ENCODE results near the gene SLC9A5. TPM values are rescaled to one million over a fixed set of nuclear protein-coding genes. Genes with fewer than 3 reads are reported as not detected.
A peak's percentile ranks its signal among the peaks of the same experiment; 100 is the strongest.

SLC9A5 gene
- total RNA-seq, 2 donors from 2014 or later, result 3.5 to 15.7 TPM

GRCh38 chr16:67252609-67253497, 4.1 kb downstream of the SLC9A5 start:
- Mint-ChIP-seq H3K4me1 (peaks cover 14% of the 10 kb centered on the region), H3K9me3 (no peaks in the 10 kb centered on the region), H3K36me3 (ENCODE audit: low read depth) (peaks cover under 1% of the 10 kb centered on the region), H3K4me3 (no peak overlapping the region), H3K27me3 (peaks cover 5% of the 10 kb centered on the region), H3K27ac (no peak overlapping the region)
- ATAC-seq (replicated peaks), result no peak

GRCh38 chr16:67254801-67255552, 6.2 kb downstream of the SLC9A5 start:
- Mint-ChIP-seq H3K4me3 (no peak overlapping the region), H3K27ac (no peak overlapping the region), H3K4me1 (peaks cover 1% of the 10 kb centered on the region), H3K36me3 (ENCODE audit: low read depth) (no peaks in the 10 kb centered on the region), H3K9me3 (no peaks in the 10 kb centered on the region), H3K27me3 (peaks cover 4% of the 10 kb centered on the region)
- no peak for ATAC-seq (replicated peaks)

- H3K36me3 Mint-ChIP-seq (ENCODE audit: low read depth), result no peaks in the 10 kb centered on the region
- H3K4me3 Mint-ChIP-seq, result no peak overlapping the region
- no peak for ATAC-seq (replicated peaks)
- H3K27ac Mint-ChIP-seq, result no peak overlapping the region
- H3K27me3 Mint-ChIP-seq, result peaks cover 4% of the 10 kb centered on the region
- H3K4me1 Mint-ChIP-seq, result no peaks in the 10 kb centered on the region
- H3K9me3 Mint-ChIP-seq, result no peaks in the 10 kb centered on the region
These were observed 6.9 kb downstream of the SLC9A5 start for GRCh38 chr16:67255553-67256221.

GRCh38 chr16:67256701-67257230, 8.0 kb downstream of the SLC9A5 start:
- Mint-ChIP-seq H3K9me3 (no peaks in the 10 kb centered on the region), H3K27me3 (peaks cover 4% of the 10 kb centered on the region), H3K36me3 (ENCODE audit: low read depth) (no peaks in the 10 kb centered on the region), H3K4me3 (no peak overlapping the region), H3K4me1 (no peaks in the 10 kb centered on the region), H3K27ac (no peak overlapping the region)
- ATAC-seq (replicated peaks), result no peak

GRCh38 chr16:67257486-67258160, 8.8 kb downstream of the SLC9A5 start:
- H3K9me3 Mint-ChIP-seq, result no peaks in the 10 kb centered on the region
- no peak overlapping the region for H3K4me3 Mint-ChIP-seq
- H3K27me3 Mint-ChIP-seq, result peaks cover 5% of the 10 kb centered on the region
- H3K27ac Mint-ChIP-seq, result no peak overlapping the region
- H3K36me3 Mint-ChIP-seq (ENCODE audit: low read depth), result no peaks in the 10 kb centered on the region
- no peak for ATAC-seq (replicated peaks)
- H3K4me1 Mint-ChIP-seq, result no peaks in the 10 kb centered on the region

- Mint-ChIP-seq H3K36me3 (ENCODE audit: low read depth) (no peaks in the 10 kb centered on the region), H3K9me3 (no peaks in the 10 kb centered on the region), H3K4me1 (no peaks in the 10 kb centered on the region), H3K27me3 (peaks cover 11% of the 10 kb centered on the region), H3K27ac (no peak overlapping the region), H3K4me3 (no peak overlapping the region)
- ATAC-seq (replicated peaks), result no peak
These were observed 9.5 kb downstream of the SLC9A5 start for GRCh38 chr16:67258161-67258835.

- no peaks in the 10 kb centered on the region for H3K9me3 Mint-ChIP-seq
- H3K27ac Mint-ChIP-seq, result no peak overlapping the region
- ATAC-seq (replicated peaks), result no peak
- H3K4me1 Mint-ChIP-seq, result no peaks in the 10 kb centered on the region
- H3K36me3 Mint-ChIP-seq (ENCODE audit: low read depth), result no peaks in the 10 kb centered on the region
- H3K27me3 Mint-ChIP-seq, result peaks cover 16% of the 10 kb centered on the region
- H3K4me3 Mint-ChIP-seq, result no peak overlapping the region
These were observed 10.9 kb downstream of the SLC9A5 start for GRCh38 chr16:67259705-67260104.

GRCh38 chr16:67260426-67261063, 11.8 kb downstream of the SLC9A5 start:
- ATAC-seq (replicated peaks), result peak; percentile 71
- no peaks in the 10 kb centered on the region for H3K9me3 Mint-ChIP-seq
- no peaks in the 10 kb centered on the region for H3K4me1 Mint-ChIP-seq
- no peaks in the 10 kb centered on the region for H3K36me3 Mint-ChIP-seq (ENCODE audit: low read depth)
- peak overlapping the region; percentile 62 for H3K27ac Mint-ChIP-seq
- H3K4me3 Mint-ChIP-seq, result no peak overlapping the region
- peaks cover 16% of the 10 kb centered on the region for H3K27me3 Mint-ChIP-seq

GRCh38 chr16:67263201-67263600, 14.4 kb downstream of the SLC9A5 start:
- Mint-ChIP-seq H3K4me3 (no peak overlapping the region), H3K27ac (no peak overlapping the region), H3K9me3 (no peaks in the 10 kb centered on the region), H3K27me3 (peaks cover 13% of the 10 kb centered on the region), H3K4me1 (no peaks in the 10 kb centered on the region), H3K36me3 (ENCODE audit: low read depth) (no peaks in the 10 kb centered on the region)
- ATAC-seq (replicated peaks), result no peak

- no peaks in the 10 kb centered on the region for H3K4me1 Mint-ChIP-seq
- no peaks in the 10 kb centered on the region for H3K9me3 Mint-ChIP-seq
- no peak for ATAC-seq (replicated peaks)
- H3K4me3 Mint-ChIP-seq, result no peak overlapping the region
- H3K36me3 Mint-ChIP-seq (ENCODE audit: low read depth), result no peaks in the 10 kb centered on the region
- H3K27ac Mint-ChIP-seq, result no peak overlapping the region
- peaks cover 13% of the 10 kb centered on the region for H3K27me3 Mint-ChIP-seq
These were observed 15.5 kb downstream of the SLC9A5 start for GRCh38 chr16:67264277-67264676.

GRCh38 chr16:67264866-67265265, 16.1 kb downstream of the SLC9A5 start:
- Mint-ChIP-seq H3K4me3 (no peak overlapping the region), H3K27me3 (peaks cover 13% of the 10 kb centered on the region), H3K36me3 (ENCODE audit: low read depth) (no peaks in the 10 kb centered on the region), H3K27ac (no peak overlapping the region), H3K4me1 (no peaks in the 10 kb centered on the region), H3K9me3 (no peaks in the 10 kb centered on the region)
- ATAC-seq (replicated peaks), result no peak

GRCh38 chr16:67265834-67266233, 17.1 kb downstream of the SLC9A5 start:
- Mint-ChIP-seq H3K9me3 (no peaks in the 10 kb centered on the region), H3K4me1 (no peaks in the 10 kb centered on the region), H3K4me3 (no peak overlapping the region), H3K27ac (no peak overlapping the region), H3K36me3 (ENCODE audit: low read depth) (no peaks in the 10 kb centered on the region), H3K27me3 (peaks cover 13% of the 10 kb centered on the region)
- ATAC-seq (replicated peaks), result no peak

- Mint-ChIP-seq H3K27me3 (peaks cover 7% of the 10 kb centered on the region), H3K36me3 (ENCODE audit: low read depth) (no peaks in the 10 kb centered on the region), H3K27ac (no peak overlapping the region), H3K4me3 (no peak overlapping the region), H3K9me3 (no peaks in the 10 kb centered on the region), H3K4me1 (no peaks in the 10 kb centered on the region)
- ATAC-seq (replicated peaks), result no peak
These were observed 19.4 kb downstream of the SLC9A5 start for GRCh38 chr16:67268136-67268579.
